CD4-positive, alpha-beta T cell treated with Interleukin-15 for 1 hour (primary cell): Measurements from ENCODE around the gene CNN2.

ENCODE experiments used
- DNase-seq: peaks from one replicate; pipeline ENCODE4 v3.0.0-alpha.2; 2020

CNN2 gene

GRCh38 chr19:1053176-1054101 is 27.0 kb downstream of the CNN2 start:
- DNase-seq, result no peak

DNA sequence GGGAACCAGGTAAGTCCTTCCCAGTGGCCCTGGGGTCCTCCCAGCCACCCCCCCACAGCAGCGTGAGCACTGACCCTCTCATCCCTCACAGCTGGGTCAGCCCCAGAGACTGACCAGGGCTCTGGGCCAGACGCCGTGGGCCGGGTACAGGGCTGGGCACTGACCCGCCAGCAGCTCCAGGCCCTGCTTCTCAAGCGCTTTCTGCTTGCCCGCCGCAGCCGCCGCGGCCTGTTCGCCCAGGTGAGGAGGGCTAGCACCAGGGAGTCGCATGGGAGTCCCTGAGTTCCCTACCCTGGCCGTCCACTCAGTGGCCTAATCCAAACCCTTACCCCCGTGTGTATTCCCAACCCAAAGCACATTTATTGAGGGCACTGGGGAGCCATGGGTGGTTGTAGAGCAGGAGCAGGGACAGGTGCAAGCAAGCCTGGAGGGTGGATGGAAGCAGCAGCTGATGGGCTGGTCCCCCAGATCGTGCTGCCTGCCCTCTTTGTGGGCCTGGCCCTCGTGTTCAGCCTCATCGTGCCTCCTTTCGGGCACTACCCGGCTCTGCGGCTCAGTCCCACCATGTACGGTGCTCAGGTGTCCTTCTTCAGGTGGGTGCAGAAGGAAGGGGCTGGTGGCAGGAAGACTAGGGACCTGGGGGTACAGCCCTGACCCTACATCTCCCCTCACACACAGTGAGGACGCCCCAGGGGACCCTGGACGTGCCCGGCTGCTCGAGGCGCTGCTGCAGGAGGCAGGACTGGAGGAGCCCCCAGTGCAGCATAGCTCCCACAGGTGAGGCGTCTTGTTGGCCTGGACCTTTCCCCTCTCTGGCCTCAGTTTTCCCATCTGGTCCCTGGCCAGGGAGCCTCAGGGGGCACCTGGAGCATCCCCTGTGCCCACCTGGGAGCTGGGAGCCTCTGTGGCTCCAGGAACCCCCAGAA is 28.0 kb downstream of the CNN2 start:
- DNase-seq, result no peak

- DNase-seq, result no peak
Measured at GRCh38 chr19:1055028-1055425, 28.6 kb downstream of the CNN2 start.

DNA sequence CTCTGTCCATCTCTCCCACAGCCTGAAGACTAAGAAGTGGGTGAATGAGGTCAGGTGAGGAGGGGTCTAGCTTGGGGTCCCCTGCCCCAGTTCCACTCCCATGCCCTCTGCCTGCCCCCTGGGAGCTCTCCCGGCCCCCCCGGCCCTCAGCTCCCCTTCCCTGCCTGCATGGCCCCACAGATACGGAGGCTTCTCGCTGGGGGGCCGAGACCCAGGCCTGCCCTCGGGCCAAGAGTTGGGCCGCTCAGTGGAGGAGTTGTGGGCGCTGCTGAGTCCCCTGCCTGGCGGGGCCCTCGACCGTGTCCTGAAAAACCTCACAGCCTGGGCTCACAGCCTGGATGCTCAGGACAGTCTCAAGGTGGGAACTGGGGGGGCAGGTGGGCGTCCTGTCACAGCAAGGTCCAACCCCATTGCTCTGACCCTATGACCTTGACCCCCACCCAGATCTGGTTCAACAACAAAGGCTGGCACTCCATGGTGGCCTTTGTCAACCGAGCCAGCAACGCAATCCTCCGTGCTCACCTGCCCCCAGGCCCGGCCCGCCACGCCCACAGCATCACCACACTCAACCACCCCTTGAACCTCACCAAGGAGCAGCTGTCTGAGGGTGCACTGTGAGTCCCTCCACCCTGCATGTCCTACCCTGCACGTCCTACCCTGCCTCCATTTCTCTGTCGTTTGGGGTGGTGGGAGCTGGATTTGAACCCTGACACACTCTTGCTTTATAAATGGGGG is 29.6 kb downstream of the CNN2 start:
- no peak for DNase-seq

DNA sequence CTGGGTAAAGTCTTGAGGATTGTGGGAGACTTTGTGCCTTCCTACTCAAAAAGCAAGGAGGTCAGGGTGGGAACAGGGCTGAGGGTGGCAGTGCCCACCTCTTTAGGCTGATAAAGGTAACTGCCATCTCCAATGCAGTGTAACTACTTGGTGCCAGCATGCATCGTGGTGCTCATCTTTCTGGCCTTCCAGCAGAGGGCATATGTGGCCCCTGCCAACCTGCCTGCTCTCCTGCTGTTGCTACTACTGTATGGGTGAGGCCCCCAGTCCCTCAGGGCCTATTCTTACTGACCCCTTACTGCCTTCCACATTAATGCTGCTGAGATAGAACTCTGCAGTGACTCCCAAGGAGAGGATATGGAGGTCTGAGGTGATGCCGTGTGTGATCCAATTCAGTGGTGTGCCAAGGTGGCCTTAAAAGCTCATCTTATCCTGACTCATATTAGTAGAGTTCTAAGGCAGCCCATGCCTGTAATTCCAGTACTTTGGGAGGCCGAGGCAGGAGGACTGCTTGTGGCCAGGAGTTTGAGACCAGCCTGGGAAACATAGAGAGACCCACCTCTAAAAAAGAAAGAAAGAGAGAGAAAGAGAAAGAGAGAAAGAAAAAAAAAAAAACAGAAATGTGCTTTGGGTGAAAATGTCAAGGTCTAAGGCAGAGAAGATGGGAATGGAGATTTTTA is 30.9 kb downstream of the CNN2 start:
- peak; percentile 67 for DNase-seq

DNA sequence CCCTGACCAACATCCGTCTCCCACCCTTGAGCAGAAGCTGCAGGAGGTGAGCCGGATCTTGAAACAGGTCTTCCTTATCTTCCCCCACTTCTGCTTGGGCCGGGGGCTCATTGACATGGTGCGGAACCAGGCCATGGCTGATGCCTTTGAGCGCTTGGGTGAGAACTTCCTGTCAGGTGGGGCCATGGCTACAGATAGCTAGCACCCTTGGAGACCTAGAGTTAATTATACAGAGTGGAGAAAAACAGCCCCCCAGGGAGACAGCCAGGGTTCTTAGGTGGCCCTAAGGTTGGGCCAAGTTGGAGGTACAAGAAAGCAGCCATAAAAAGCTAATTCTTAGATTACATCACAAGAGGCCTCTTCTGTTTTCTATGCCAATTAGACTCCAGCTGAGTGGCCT is 31.7 kb downstream of the CNN2 start:
- no peak for DNase-seq

DNA sequence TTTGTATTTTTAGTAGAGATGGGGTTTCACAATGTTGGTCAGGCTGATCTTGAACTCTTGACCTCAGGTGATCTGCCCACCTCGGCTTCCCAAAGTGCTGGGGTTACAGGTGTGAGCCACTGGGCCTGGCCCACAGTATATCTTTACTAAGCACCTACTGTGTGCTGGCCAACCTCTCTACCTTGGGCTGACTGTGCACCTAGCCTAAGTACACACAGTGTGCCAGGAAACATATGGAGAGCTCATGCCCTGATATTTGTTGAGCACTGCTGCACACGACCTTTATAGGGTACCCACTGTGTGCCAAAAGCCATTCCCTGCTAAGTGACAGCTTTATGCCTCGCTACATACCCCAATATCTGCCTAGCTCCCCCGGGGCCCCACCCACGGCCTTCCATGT is 34.3 kb downstream of the CNN2 start:
- DNase-seq, result no peak

GRCh38 chr19:1061987-1062386 is 35.6 kb downstream of the CNN2 start:
- DNase-seq, result no peak

DNA sequence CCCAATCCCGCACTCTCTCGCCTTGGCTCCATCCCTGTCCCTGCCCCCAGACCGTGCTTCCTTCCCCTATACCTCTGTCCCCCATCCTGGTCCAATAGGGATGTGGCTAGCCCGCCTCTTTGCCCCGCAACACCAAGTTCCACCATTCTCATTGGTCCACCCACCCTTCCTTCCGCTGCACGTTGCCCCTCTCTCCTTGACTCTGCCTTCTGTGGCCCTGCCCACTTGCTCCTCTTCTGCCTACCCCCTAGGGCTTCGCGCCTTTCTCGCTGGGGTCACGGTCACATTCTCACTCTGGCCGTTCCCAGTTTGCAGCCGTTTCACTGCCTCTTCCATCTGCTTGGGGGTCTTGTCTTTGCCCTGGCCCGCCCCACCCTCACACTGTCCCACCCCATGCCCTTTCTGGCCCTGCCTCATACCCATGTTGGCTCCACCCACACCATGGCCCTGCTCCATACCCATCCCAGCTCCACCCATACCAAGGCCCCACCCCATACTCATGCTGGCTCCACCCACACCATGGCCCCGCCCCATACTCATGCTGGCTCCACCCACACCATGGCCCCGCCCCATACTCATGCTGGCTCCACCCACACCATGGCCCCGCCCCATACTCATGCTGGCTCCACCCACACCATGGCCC is 36.1 kb downstream of the CNN2 start:
- DNase-seq, result no peak

- peak; percentile 81 for DNase-seq
Measured at GRCh38 chr19:1063030-1063908, 36.9 kb downstream of the CNN2 start.

- no peak for DNase-seq
Measured at GRCh38 chr19:1063909-1064660, 37.7 kb downstream of the CNN2 start.

- DNase-seq, result peak; percentile 73
Measured at GRCh38 chr19:1064661-1065605, 38.5 kb downstream of the CNN2 start.

DNA sequence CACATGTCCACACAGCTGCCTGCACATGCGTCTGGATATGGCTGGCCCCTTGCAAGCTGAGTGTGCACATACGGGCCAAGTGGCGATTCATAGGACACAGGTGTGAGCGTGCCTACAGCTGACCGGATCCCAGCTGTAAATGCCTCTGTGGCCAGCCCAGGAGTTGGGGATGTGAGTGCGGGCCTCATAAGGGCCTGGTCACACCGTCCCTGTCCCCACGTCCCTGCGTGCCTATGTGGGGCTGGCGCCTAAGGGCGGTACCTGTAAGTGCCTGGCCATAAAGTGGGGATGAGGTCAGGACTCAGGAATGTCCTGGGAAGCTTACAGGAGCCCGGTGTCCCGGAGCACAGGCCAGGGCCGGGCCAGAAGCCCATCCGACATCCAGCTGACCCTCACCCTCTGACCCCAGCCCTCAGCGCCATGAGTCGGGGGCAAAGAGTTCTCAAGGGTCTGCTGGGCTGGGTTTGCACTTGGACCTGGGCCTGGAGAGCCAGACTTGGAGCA is 39.2 kb downstream of the CNN2 start:
- DNase-seq, result no peak

GRCh38 chr19:1066251-1066747 is 39.9 kb downstream of the CNN2 start:
- no peak for DNase-seq

DNA sequence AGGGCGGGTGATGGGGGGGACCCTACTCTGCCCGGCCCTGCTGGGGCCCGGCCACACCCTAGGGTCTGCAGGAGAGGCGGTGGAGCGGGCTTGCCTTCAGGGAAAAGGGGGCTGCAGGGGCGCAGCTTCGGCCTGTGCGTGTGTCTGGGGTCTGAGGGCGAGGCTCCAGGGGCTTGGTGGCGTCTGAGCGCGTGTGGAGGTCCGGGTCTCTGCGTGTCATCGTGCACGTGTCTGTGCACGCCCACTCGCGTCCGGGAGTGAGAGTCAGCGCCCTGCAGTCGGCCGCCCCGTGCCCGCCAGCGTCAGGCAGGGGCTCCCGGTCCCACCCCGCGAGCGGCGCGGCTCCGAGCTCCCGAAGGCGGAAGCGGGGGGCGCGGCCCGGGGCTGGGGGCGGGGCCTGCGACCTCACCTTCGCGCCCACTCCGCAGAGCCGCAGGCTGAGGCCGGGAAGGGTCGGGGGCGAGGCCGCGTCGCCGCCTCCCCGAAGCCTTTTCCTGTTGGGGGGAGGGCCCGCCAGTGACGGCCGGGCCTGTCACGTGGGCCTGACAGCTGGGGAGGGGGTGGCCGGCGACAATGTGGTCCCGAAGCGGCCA is 40.4 kb downstream of the CNN2 start, which contains the start of gene ARHGAP45:
Gene ARHGAP45, plus strand, starts transcription at position 420 of the 593 bp plus-strand sequence. CDS start 239 bp downstream, outside the sequence.
- DNase-seq, result peak; percentile 89

- no peak for DNase-seq
Measured at GRCh38 chr19:1067341-1067957, 41.0 kb downstream of the CNN2 start.
